ENCODE results near the gene PSMG1.
"Not testable (repeated sequence)": the region's sequence is repeated elsewhere in the genome, so short reads cannot be mapped to it uniquely, and the experiment has no call there.

The PSMG1 gene

GRCh38 chr21:39153842-39154241, 29.4 kb downstream of the PSMG1 start:
- no peak for DNase-seq

DNA sequence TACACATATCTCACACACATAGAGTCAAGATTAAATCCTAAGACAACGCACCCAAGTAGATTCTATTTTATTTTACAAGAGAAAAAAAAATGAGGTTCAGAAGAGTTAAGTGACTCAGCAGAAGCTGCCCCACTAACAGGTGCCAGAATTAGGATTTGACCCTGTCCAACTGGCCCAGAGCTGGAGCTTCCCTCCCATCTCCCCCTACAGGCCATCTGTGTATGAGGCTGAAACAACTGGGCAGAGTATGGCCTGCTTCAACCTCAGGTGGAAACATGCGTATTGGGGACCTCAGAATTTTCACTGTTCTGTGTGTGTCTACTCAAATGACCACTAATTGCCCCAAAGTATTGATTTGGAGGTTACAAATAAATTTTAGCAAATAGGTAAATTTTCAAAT, 29.9 kb downstream of the PSMG1 start:
- DNase-seq = no peak

- no peak for DNase-seq
These were observed 31.0 kb downstream of the PSMG1 start for GRCh38 chr21:39152271-39152670.

DNA sequence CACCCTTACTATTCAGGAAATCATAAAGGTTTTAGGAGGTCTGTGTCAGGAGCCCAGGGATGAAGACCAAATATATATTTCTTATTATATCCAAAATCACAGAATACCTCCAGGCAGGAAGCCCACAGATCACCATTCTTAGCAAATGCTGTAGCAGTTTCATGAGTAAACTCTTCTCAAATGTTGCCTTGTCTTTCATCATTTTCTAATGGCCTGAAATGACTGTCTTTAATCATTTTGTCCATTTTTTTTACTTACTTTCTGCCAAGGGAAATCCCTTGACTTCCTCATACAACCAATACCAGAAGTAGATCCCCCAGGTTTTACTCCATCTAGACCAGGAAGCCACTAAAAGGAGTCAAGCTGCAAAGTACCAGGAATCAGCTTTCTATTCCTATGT, 32.4 kb downstream of the PSMG1 start:
- no peak for DNase-seq

DNA sequence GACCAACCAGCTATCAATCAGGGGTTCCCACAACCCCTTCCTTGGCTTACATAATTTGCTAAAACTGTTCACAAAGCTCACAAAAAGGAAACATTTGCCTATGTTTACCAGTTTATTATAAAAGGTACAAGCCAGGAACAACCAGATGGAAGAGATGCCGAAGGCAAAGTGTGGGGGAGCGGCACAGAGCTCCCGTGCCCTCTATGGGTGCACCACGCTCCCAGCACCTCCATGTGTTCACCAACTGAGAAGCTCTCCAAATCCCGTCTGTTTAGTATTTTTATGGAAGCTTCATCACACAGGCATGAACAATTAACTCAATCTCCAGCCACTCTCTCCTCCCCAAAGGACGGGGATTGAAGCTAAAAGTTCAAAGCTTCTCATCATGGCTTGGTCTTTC, 32.9 kb downstream of the PSMG1 start:
- no peak for DNase-seq

GRCh38 chr21:39149882-39150281, 33.4 kb downstream of the PSMG1 start:
- no peak for DNase-seq

DNA sequence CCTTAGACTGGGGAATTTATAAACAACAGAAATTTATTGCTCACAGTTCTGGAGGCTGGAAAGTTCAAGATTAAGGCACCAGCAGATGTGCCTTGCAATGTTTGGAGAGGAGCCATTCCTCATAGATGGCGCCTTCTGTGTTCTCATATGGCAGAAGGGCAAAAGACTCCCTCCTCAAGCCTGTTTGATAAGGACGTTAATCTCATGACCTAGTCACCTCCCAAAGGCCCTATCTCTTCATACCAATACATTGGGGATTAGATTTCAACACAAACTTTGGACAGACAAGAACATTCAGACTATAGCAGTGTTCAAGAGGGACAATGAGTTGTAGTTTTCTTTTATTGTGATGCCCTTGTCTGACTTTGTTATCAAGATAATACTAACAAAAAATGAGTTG, 34.3 kb downstream of the PSMG1 start:
- no peak for DNase-seq

GRCh38 chr21:39144191-39144590, 39.1 kb downstream of the PSMG1 start:
- DNase-seq = peak; percentile 53

DNA sequence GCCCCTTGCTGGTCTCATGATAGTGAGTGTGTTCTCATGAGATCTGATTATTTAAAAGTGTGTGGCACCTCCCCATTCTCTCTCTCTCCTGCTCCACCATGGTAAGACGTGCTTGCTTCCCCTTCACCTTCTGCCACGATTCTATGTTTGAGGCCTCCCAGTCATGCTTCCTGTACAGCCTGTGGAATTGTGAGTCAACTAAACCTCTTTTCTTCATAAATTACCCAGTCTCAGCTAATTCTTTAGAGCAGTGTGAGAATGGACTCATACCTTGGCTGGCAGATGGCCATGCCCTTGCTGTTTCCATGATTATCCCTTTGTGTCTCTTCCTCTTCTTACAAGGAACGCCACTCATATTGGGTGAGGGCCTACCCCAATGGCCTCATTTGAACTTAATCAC, 40.3 kb downstream of the PSMG1 start:
- DNase-seq = no peak

- DNase-seq = peak; percentile 89
These were observed 41.7 kb downstream of the PSMG1 start for GRCh38 chr21:39141502-39141901.

GRCh38 chr21:39137248-39138178, 45.7 kb downstream of the PSMG1 start:
- DNase-seq = no peak

GRCh38 chr21:39136711-39137110, 46.5 kb downstream of the PSMG1 start:
- no peak for DNase-seq

GRCh38 chr21:39136138-39136537, 47.1 kb downstream of the PSMG1 start:
- not testable (repeated sequence) for DNase-seq

DNA sequence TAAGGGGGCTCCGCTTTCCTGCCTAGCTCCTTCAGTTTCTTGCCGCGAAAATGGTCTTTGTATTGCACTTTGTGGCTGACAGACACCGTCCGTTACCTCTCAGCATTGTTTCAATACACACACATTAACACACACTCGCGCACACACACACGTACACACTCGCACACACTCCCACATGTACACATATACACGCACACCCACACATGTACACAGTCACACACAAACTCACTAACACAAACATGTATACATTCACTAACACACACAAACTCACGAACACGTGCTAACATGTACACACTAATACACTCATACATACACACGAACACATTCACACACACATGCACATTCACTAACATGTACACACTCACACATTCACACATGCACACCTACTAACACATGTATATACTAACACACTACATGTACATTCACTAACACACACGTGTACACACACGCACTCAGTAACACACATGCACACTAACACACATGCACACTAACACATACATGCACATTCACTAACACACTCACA, 48.9 kb downstream of the PSMG1 start:
- no peak for DNase-seq

DNA sequence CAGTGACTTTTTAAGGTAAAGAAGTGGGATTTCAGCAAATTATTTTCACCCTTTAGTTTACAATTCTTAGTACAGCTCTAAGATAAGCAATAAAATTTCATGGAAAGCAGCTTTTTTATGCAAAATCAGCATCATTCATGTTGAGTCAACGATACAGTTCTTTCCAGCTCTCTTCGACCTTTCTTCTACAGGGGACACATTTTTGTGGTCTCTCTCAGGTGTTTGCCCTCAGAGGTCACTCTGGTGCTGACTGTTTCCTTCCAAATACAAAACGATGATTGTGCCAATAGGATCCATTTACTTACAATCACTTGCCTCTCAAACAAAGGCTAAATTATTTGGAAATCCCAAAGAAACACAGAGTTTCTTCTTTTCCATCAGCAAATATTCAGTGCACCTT, 51.0 kb downstream of the PSMG1 start:
- no peak for DNase-seq

DNA sequence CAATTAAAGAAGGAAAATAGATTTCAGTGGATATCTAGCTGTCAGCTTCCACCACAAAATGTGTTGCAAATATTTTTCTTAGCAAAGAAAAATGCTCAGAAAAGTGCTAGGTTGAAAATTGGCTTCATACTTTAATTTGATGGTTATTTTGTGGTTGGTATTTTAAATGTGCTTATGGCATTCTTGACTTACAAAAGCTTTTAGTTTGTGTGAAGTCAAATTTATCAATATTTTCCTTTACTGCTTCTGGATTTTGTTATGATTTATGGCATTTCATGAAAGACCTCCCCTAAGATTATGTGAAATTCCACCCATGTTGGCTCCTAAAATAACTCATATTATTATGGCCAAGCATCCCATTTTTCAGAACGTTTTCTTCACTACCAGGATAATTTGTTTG, 51.5 kb downstream of the PSMG1 start:
- DNase-seq = no peak

- DNase-seq = no peak
These were observed 55.7 kb downstream of the PSMG1 start for GRCh38 chr21:39127506-39127905.

GRCh38 chr21:39126486-39126806, 56.8 kb downstream of the PSMG1 start:
- no peak for DNase-seq

GRCh38 chr21:39125752-39126485, 57.3 kb downstream of the PSMG1 start:
- DNase-seq = peak; percentile 43

Data from NCI-H2171 treated with DMSO at 0.1 percent for 48 hours (cell line).